Measurements from ENCODE around the gene CAST. TPM values are rescaled to one million over a fixed set of nuclear protein-coding genes. Genes with fewer than 3 reads are reported as not detected.

Gene CAST
- total RNA-seq, 1 donor from 2014 or later, result 174 TPM

DNA sequence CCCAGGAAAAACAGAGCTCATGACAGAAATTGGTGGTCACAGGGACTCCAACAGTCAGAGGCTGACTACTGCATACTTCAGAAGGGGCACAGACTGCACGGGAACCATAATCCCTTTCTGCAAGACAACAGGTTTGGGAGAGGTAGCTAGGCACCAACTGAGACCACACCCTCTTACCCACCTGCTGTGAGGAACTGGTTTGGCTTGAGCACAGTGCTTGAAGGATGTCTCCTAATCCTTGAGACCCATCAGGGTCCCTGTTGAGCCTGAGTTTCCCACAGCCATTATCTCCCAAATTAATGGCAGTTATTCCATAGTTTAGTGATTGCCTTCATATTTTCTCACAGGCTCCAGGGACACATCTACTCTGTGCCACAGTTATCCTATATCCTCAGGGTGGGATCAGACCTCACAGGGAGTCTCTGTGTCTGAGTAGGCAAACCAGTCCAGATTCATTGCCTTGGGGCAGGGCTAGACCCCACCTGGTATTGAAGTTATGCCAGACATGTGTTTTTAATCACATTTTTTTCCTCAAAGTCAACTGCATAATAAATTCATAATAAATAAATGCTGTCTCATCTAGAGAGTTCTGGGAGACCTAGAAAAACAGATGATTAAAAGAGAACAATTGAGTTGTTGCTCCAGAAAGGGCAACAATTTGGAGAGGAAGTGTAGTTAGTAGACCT is 9.3 kb upstream of the CAST start:
- Histone ChIP-seq H3K36me3 (ENCODE audit: control insufficient read depth, insufficient read depth, low read length) (no peaks in the 10 kb centered on the region), H3K4me3 (ENCODE audit: low read depth, low read length) (no peak overlapping the region), H3K27me3 (ENCODE audit: control insufficient read depth, insufficient read depth, low read length) (no peaks in the 10 kb centered on the region)
- TF ChIP-seq, protein P1, sequence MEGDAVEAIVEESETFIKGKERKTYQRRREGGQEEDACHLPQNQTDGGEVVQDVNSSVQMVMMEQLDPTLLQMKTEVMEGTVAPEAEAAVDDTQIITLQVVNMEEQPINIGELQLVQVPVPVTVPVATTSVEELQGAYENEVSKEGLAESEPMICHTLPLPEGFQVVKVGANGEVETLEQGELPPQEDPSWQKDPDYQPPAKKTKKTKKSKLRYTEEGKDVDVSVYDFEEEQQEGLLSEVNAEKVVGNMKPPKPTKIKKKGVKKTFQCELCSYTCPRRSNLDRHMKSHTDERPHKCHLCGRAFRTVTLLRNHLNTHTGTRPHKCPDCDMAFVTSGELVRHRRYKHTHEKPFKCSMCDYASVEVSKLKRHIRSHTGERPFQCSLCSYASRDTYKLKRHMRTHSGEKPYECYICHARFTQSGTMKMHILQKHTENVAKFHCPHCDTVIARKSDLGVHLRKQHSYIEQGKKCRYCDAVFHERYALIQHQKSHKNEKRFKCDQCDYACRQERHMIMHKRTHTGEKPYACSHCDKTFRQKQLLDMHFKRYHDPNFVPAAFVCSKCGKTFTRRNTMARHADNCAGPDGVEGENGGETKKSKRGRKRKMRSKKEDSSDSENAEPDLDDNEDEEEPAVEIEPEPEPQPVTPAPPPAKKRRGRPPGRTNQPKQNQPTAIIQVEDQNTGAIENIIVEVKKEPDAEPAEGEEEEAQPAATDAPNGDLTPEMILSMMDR (IDR thresholded peaks at IDR 0.05; ENCODE audit: insufficient read depth, low read length, poor library complexity, severe bottlenecking), result no peak
- no peak for DNase-seq (ENCODE audit: low read depth)

- TF ChIP-seq, protein P1 (IDR thresholded peaks at IDR 0.05; ENCODE audit: insufficient read depth, low read length, poor library complexity, severe bottlenecking), result no peak
- Histone ChIP-seq H3K27me3 (ENCODE audit: control insufficient read depth, insufficient read depth, low read length) (no peaks in the 10 kb centered on the region), H3K4me3 (ENCODE audit: low read depth, low read length) (no peak overlapping the region), H3K36me3 (ENCODE audit: control insufficient read depth, insufficient read depth, low read length) (no peaks in the 10 kb centered on the region)
- no peak for DNase-seq (ENCODE audit: low read depth)
Measured at GRCh38 chr5:96654209-96654608, 8.0 kb upstream of the CAST start.

DNA sequence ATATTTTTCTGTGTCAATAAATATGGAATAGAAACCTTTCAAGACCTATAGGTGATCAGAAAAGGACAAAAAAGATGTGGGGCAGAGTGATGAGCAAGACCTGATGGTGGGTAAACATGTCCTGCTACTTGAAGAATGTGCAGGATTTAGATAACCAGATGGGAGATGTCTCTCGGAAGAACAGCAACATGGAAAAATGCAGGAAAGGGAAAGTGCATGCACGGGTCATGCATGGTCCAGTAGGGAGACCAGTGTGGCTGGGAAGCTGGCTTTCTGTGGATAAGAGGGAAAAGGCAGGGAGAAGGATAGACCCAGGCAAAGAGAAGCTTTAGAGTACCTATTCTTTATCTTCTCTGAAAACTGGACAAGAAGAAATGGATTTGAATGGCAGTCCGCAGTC is 7.1 kb upstream of the CAST start:
- H3K27me3 ChIP-seq (ENCODE audit: control insufficient read depth, insufficient read depth, low read length), result no peaks in the 10 kb centered on the region
- DNase-seq (ENCODE audit: low read depth), result no peak
- H3K4me3 ChIP-seq (ENCODE audit: low read depth, low read length), result no peak overlapping the region
- TF ChIP-seq, protein P1 (IDR thresholded peaks at IDR 0.05; ENCODE audit: insufficient read depth, low read length, poor library complexity, severe bottlenecking), result no peak
- no peaks in the 10 kb centered on the region for H3K36me3 ChIP-seq (ENCODE audit: control insufficient read depth, insufficient read depth, low read length)

DNA sequence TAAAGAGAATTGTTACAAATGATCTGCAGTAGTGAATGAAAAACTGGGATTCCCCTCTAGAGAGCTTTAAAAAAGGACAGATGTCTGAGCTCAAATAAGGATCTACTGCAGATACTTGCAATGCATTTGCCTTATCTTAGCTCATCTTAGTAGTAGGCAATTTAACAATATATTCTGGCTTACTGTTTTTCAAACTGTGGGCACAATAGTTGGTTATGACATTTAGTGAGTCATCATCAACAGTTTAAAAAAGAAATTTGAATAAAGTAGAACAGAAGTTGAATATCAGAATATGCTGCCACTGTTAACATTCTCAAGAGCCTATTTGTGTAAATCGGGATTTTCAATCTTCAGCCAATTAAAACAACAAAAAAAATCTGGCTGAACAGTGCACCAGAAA is 6.7 kb upstream of the CAST start:
- Histone ChIP-seq H3K4me3 (ENCODE audit: low read depth, low read length) (no peak overlapping the region), H3K27me3 (ENCODE audit: control insufficient read depth, insufficient read depth, low read length) (no peaks in the 10 kb centered on the region), H3K36me3 (ENCODE audit: control insufficient read depth, insufficient read depth, low read length) (no peaks in the 10 kb centered on the region)
- DNase-seq (ENCODE audit: low read depth), result no peak
- TF ChIP-seq, protein P1 (IDR thresholded peaks at IDR 0.05; ENCODE audit: insufficient read depth, low read length, poor library complexity, severe bottlenecking), result no peak

DNA sequence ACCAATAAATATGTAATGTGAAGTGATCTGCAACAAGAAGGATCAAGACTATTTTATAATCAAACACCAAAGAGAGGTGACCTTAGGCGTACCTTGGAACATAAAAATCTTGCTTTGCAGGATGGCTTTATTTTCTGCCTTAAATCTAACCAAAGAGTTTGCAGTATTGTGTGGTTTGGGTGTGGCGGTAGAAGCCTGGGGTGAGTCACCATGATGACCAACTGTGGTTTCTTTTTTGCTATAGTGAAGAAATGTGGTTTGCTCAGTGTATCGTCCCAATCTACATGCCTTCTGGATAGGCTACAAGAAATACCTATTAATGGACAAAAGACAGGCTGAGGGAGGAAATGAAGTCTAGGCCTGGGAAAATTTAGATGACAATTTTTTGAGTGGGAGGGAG is 5.1 kb upstream of the CAST start:
- Histone ChIP-seq H3K4me3 (ENCODE audit: low read depth, low read length) (no peak overlapping the region), H3K36me3 (ENCODE audit: control insufficient read depth, insufficient read depth, low read length) (no peaks in the 10 kb centered on the region), H3K27me3 (ENCODE audit: control insufficient read depth, insufficient read depth, low read length) (no peaks in the 10 kb centered on the region)
- peak; percentile 90 for DNase-seq (ENCODE audit: low read depth)
- TF ChIP-seq, protein P1 (IDR thresholded peaks at IDR 0.05; ENCODE audit: insufficient read depth, low read length, poor library complexity, severe bottlenecking), result no peak

DNA sequence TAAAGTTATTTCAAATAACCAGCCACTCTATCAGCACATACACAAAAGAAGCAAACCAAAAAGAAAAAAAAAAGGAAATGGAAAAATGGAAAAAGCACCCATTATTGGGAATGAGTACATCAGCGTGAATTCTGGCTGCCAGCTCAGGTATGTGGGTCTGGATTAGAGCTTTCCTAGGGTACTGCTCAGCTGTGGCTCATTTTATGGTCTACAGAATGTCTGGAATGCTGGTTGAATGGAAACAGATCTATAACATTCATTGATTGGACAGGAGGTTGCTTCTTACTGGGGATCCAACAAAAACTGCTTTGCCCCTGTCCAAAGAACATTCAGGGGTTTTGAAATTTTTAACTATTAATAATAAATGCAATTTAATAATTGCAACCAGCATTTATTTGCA is 3.9 kb upstream of the CAST start:
- no peak overlapping the region for H3K4me3 ChIP-seq (ENCODE audit: low read depth, low read length)
- TF ChIP-seq, protein P1 (IDR thresholded peaks at IDR 0.05; ENCODE audit: insufficient read depth, low read length, poor library complexity, severe bottlenecking), result no peak
- no peak for DNase-seq (ENCODE audit: low read depth)
- H3K36me3 ChIP-seq (ENCODE audit: control insufficient read depth, insufficient read depth, low read length), result no peaks in the 10 kb centered on the region
- H3K27me3 ChIP-seq (ENCODE audit: control insufficient read depth, insufficient read depth, low read length), result no peaks in the 10 kb centered on the region
